Pancreas (tissue), 10 donors: ENCODE results near the gene MRPS2. TPM values are rescaled to one million over a fixed set of nuclear protein-coding genes. Genes with fewer than 3 reads are reported as not detected.

ENCODE experiments used
- ATAC-seq, 4 donors: fragments of 200-7000 bp; cut with Tn5 transposase; one replicate each; pipeline versions ENCODE4 v1.8.0 to v1.9.1; 2020; ENCODE audit warnings: mild to moderate bottlenecking in 4 of 4, moderate library complexity in 4 of 4
- DNase-seq, 6 donors: peaks; one replicate each; pipeline ENCODE4 v3.0.0-alpha.2; 2020
- FAIRE-seq: peaks from 2 replicates; lab custom pipeline; 2012; peaks lifted over from hg19 to GRCh38; lab: Jason Lieb, UNC
- H3K27ac ChIP-seq, 4 donors: fragments of 200-600 bp; sonication (generic); 1 replicate in 3 of 4; 2 replicates in 1 of 4; pipeline versions ENCODE4 v1.5.0 to v1.8.0; 2020
- H3K27me3 ChIP-seq, 4 donors: fragments of 200-600 bp; one replicate each; pipeline ENCODE4 v1.8.0; 2021
- H3K36me3 ChIP-seq, 3 donors: fragments of 200-600 bp; sonication (generic) in 1 of 3; one replicate each; pipeline versions ENCODE4 v1.5.0 to v1.8.0; 2020 to 2021
- H3K4me1 ChIP-seq, 3 donors: fragments of 200-600 bp; one replicate each; pipeline ENCODE4 v1.8.0; 2021
- H3K4me3 ChIP-seq, 4 donors: fragments of 200-600 bp; sonication (generic) in 2 of 4; one replicate each; pipeline versions ENCODE4 v1.5.0 to v1.8.0; 2020 to 2021
- H3K9me3 ChIP-seq, 4 donors: fragments of 200-600 bp; one replicate each; pipeline ENCODE4 v1.8.0; 2021
- WGBS, 2 donors: extraction: QIAGEN DNeasy Blood & Tissue Kit; methylation state at CpG; one replicate each; pipeline ENCODE4 v1.1.7; 2013; 5-methylcytosine and 5-hydroxymethylcytosine counted together
- intact Hi-C, 3 donors: fragments of 100-400 bp; cut with DNase I; formaldehyde crosslinking; loops; one replicate each; pipeline versions ENCODE4 v1.11.1 to v1.14.2; 2022
- polyA plus RNA-seq, 2 donors: library from polyadenylated mRNA; stranded (reverse); fragments of 200-250 nt; gene quantifications; one replicate each; pipeline ENCODE4 v1.2.3, GENCODE V29; 2013
- total RNA-seq, 6 donors: library from RNA; stranded (reverse); fragmentation: NEBNext Ultra II Directional in 4 of 6; extraction: Animal tissue kit (Norgen Biotek cat#: 25700) in 4 of 6; gene quantifications; one replicate each; pipeline versions ENCODE4 v1.2.1 to v1.2.4, GENCODE V29; 2021 to 2023
- TF ChIP-seq, protein P1 (sequence below), 4 donors: fragments of 200-600 bp; sonication (generic) in 3 of 4; IDR thresholded peaks; one replicate each; pipeline versions ENCODE4 v1.5.0 to v1.8.0; 2021; ENCODE audit warnings: antibody characterized with exemption in 4 of 4
- donor health status: healthy with polysubstance abuse.
- donor health status: DM: no; HTN: no; CAD: no; lungs with moderate emphysema.
- donor health status: DM: no; HTN: no; CAD: no.
- donor health status: control.
- donor health status: control.
- donor health status: Bipolar disorder and iron deficiency.
- donor health status: DM: yes; HTN: yes; CAD: no.
- donor health status: DM: no; HTN: no; CAD: no.
- donor health status: DM: no; HTN: no; CAD: no.
- donor health status: DM: yes; HTN: yes; CAD: no.

MRPS2 gene
- total and polyA plus RNA-seq, 8 donors: 16.0 to 34.9 (median 19.1) TPM

DNA sequence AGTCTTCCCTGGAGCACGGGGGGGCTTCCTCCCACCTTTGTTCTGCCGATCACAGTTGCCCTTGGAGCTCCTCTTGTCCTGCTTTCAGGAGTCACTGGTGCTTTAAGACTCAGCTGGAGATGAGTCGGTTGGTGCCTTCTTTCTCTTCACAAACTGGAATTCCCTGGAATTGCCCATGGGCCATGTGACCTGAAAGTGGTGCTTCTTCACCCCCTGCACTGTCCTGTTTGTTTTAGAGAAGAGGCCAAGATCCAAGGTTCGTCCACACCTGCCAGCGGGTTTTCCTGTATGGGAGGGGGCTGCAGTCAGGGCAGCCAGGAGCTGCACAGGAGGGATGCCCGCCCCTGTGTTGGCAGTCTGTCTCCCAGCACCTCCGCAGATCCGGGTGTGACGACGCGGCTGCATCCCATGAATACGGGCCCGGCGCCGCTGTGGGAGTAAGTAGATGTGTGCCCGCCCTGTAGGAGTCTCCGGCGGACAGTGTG is 9.5 kb upstream of the MRPS2 start:
- Histone ChIP-seq H3K27ac (no peak overlapping the region), H3K4me3 (no peak overlapping the region), H3K36me3 (peaks cover 0 to 23% (median 3%) of the 10 kb centered on the region in 3 donors), H3K9me3 (no peaks in the 10 kb centered on the region), H3K4me1 (no peaks in the 10 kb centered on the region), H3K27me3 (no peaks in the 10 kb centered on the region)
- TF ChIP-seq, protein P1, sequence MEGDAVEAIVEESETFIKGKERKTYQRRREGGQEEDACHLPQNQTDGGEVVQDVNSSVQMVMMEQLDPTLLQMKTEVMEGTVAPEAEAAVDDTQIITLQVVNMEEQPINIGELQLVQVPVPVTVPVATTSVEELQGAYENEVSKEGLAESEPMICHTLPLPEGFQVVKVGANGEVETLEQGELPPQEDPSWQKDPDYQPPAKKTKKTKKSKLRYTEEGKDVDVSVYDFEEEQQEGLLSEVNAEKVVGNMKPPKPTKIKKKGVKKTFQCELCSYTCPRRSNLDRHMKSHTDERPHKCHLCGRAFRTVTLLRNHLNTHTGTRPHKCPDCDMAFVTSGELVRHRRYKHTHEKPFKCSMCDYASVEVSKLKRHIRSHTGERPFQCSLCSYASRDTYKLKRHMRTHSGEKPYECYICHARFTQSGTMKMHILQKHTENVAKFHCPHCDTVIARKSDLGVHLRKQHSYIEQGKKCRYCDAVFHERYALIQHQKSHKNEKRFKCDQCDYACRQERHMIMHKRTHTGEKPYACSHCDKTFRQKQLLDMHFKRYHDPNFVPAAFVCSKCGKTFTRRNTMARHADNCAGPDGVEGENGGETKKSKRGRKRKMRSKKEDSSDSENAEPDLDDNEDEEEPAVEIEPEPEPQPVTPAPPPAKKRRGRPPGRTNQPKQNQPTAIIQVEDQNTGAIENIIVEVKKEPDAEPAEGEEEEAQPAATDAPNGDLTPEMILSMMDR (IDR thresholded peaks at IDR 0.05): no peak
- DNase-seq (peak in 2 of 6 donors; percentile 33 to 52), FAIRE-seq (no peak), ATAC-seq (no peak)
- intact Hi-C loops: no loop called here
- whole genome bisulfite sequencing, 2 donors: 86 to 88% methylated on average over 18 of the region's 18 CpGs

DNA sequence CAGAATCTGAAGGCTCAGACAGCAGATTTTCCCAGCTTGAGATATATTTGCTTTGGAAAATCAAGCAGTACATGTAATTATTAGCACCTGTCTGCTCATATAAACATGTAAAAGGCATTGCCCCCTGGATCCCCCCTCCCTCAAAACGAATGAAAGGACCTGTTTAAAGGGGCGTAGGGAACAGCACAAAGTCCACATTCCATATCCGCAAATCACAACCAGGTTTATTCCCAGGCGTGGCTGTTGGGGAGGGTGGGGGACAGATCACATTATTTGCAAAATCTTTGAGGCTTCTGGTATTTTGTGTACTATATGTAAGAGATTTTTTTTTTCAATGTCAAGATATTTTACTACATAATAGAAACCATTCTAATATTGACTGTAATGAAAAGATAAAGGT is 8.7 kb upstream of the MRPS2 start:
- no peak for FAIRE-seq
- H3K4me3 ChIP-seq: no peak overlapping the region

DNA sequence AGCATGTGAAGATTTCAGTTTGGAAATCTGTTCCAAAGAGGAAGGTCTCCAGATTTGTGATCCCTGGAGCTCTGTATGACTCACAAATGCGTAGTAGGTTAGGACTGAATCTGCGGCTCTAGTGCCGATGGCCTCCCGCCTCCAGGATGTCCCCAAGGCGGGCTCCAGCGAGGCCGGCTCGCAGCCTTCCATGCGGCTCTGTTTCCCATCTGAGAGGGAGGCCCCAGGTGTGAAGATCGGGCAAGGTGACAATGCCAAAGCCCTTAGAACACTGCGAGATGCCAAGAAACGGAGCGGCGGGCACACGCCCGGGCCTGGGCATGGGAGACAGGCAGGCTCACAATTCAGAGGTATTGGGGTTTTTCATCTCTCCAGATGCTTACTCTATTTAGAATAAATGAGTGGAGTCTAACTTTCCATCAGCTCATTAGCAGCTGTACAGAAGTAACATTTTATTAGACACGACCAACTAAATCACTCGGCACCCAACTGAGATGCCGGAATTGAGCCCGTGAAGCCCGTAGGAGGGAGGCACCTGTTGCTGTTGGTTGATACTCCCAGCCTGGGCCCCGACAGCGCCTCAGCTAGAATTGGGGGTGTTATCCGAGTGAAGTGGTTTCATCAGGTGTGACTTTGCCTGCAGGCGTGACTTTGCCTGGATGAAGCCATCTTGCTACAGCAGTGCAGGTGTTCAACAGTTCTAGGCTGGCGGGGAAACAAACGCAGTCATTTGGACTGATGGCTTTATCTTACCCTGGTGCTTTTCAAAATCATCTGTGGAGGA is 7.4 kb upstream of the MRPS2 start:
- Histone ChIP-seq H3K4me3 (no peak overlapping the region), H3K27me3 (no peaks in the 10 kb centered on the region), H3K4me1 (no peaks in the 10 kb centered on the region), H3K27ac (no peak overlapping the region), H3K9me3 (no peaks in the 10 kb centered on the region), H3K36me3 (peaks cover 0 to 6% (median 0%) of the 10 kb centered on the region in 3 donors)
- WGBS, 2 donors: 94 to 96% methylated on average over 27 of the region's 27 CpGs
- FAIRE-seq (no peak), ATAC-seq (no peak), DNase-seq (peak in 2 of 6 donors; percentile 32 to 40)
- TF ChIP-seq, protein P1 (IDR thresholded peaks at IDR 0.05): no peak
- intact Hi-C loops: no loop called here

More for the DNA sequence above, 8.7 kb upstream of the MRPS2 start:
- ATAC-seq (no peak), DNase-seq (peak in 1 of 6 donors; percentile 2)
- TF ChIP-seq, protein P1 (IDR thresholded peaks at IDR 0.05): no peak
- Histone ChIP-seq H3K9me3 (no peaks in the 10 kb centered on the region), H3K27ac (no peak overlapping the region), H3K4me1 (no peaks in the 10 kb centered on the region), H3K36me3 (peaks cover 0 to 18% (median 0%) of the 10 kb centered on the region in 3 donors), H3K27me3 (no peaks in the 10 kb centered on the region)
- WGBS, 2 donors: 58 to 66% methylated on average over 4 of the region's 4 CpGs
- intact Hi-C loops: no loop called here

DNA sequence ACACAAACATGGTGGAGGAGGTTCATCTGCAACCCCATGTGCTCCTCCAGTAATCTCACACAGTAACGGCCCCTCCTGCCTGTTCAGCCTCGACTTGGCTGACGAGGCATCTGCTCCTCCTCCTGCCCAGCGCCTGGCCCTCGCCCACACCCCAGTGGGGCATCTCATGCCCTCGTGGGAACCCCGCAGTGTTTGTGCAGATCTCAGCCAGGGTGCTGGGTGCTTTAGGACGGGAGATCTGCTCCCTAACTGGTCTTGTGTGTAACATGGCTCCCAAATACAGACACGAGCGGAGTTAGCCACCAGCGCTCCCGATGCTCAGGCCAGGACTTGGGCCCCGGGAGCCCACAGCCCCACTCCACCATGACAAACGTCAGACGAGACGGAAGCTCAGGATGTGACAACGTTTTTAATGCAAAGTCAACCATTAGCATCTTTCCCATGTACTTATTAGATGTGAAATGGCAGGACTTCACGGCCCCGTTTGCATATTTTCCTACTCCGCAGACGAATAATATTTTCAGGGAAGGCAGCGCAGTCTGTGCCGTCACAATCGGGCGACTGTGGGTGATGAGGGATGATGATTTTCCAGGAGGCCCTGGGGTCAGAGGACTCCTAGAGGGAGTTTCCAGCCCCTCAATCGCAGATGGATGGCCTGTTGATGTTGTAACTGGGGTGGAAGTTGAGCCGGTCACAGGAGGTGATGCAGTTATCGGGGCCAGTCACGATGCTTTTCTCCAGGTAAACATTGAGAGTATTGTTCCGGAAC is 5.5 kb upstream of the MRPS2 start:
- Histone ChIP-seq H3K36me3 (no peaks in the 10 kb centered on the region), H3K9me3 (no peaks in the 10 kb centered on the region), H3K27ac (no peak overlapping the region), H3K4me3 (no peak overlapping the region), H3K4me1 (peaks cover 0 to 3% (median 2%) of the 10 kb centered on the region in 3 donors), H3K27me3 (no peaks in the 10 kb centered on the region)
- intact Hi-C loops: no loop called here
- TF ChIP-seq, protein P1 (IDR thresholded peaks at IDR 0.05): no peak
- ATAC-seq (no peak), DNase-seq (peak in 2 of 6 donors; percentile 7 to 47), FAIRE-seq (no peak)
- 80 to 86% methylated on average over 30 of the region's 30 CpGs for WGBS, 2 donors
